Measurements from ENCODE around the gene ACOT11. TPM values are rescaled to one million over a fixed set of nuclear protein-coding genes. Genes with fewer than 3 reads are reported as not detected.

The ACOT11 gene
- total RNA-seq, 2 donors from 2014 or later: 5.6 to 6.0 TPM

GRCh38 chr1:54559111-54559548 lies 11.1 kb downstream of the ACOT11 start:
- Mint-ChIP-seq H3K36me3 (ENCODE audit: low read depth) (peaks cover 6% of the 10 kb centered on the region), H3K9me3 (peaks cover 16% of the 10 kb centered on the region), H3K4me3 (no peak overlapping the region), H3K27me3 (ENCODE audit: insufficient read depth) (peaks cover 1% of the 10 kb centered on the region), H3K27ac (no peak overlapping the region), H3K4me1 (peaks cover 2% of the 10 kb centered on the region)
- WGBS, 2 experiments (ENCODE audit: insufficient coverage in 1 of 2, insufficient read length in 1 of 2): 93 to 100% methylated on average over 1 to 9 of the region's 9 CpGs
- TF ChIP-seq CTCF (conservative IDR thresholded peaks at IDR 0.05): no peak
- Histone ChIP-seq H3K4me3 (ENCODE audit: low read length) (no peak overlapping the region), H3K9ac (ENCODE audit: extremely low read depth, low read length, poor library complexity, severe bottlenecking) (no peak overlapping the region), H3K4me1 (ENCODE audit: control insufficient read depth, insufficient read depth, low read length) (no peaks in the 10 kb centered on the region), H3K36me3 (ENCODE audit: control insufficient read depth, insufficient read depth, low read length) (no peaks in the 10 kb centered on the region), H3K27me3 (ENCODE audit: control insufficient read depth, insufficient read depth, low read length, poor library complexity, severe bottlenecking) (no peaks in the 10 kb centered on the region), H3K27ac (ENCODE audit: low read depth, low read length) (no peak overlapping the region), H3K9me3 (ENCODE audit: control insufficient read depth, low read length) (no peaks in the 10 kb centered on the region)
- no peak for DNase-seq

- no peaks in the 10 kb centered on the region for H3K36me3 ChIP-seq (ENCODE audit: control insufficient read depth, insufficient read depth, low read length)
- H3K9me3 ChIP-seq (ENCODE audit: control insufficient read depth, low read length): no peaks in the 10 kb centered on the region
- Mint-ChIP-seq H3K36me3 (ENCODE audit: low read depth) (peaks cover 6% of the 10 kb centered on the region), H3K27ac (no peak overlapping the region), H3K4me1 (peaks cover 9% of the 10 kb centered on the region), H3K9me3 (peaks cover 19% of the 10 kb centered on the region), H3K27me3 (ENCODE audit: insufficient read depth) (peaks cover 1% of the 10 kb centered on the region), H3K4me3 (no peak overlapping the region)
- H3K27me3 ChIP-seq (ENCODE audit: control insufficient read depth, insufficient read depth, low read length, poor library complexity, severe bottlenecking): no peaks in the 10 kb centered on the region
- WGBS, 2 experiments (ENCODE audit: insufficient coverage in 1 of 2, insufficient read length in 1 of 2): 92 to 97% methylated on average over 3 of the region's 3 CpGs
- no peak overlapping the region for H3K4me3 ChIP-seq (ENCODE audit: low read length)
- no peaks in the 10 kb centered on the region for H3K4me1 ChIP-seq (ENCODE audit: control insufficient read depth, insufficient read depth, low read length)
- no peak for DNase-seq
- H3K9ac ChIP-seq (ENCODE audit: extremely low read depth, low read length, poor library complexity, severe bottlenecking): no peak overlapping the region
- TF ChIP-seq CTCF (conservative IDR thresholded peaks at IDR 0.05): no peak
- H3K27ac ChIP-seq (ENCODE audit: low read depth, low read length): no peak overlapping the region
Measured at GRCh38 chr1:54559771-54560231, 11.8 kb downstream of the ACOT11 start.

GRCh38 chr1:54564312-54565112 lies 16.5 kb downstream of the ACOT11 start:
- no peak overlapping the region for H3K4me3 Mint-ChIP-seq
- TF ChIP-seq CTCF (conservative IDR thresholded peaks at IDR 0.05): no peak
- peaks cover 7% of the 10 kb centered on the region for H3K9me3 Mint-ChIP-seq
- no peaks in the 10 kb centered on the region for H3K36me3 ChIP-seq (ENCODE audit: control insufficient read depth, insufficient read depth, low read length)
- no peak overlapping the region for H3K9ac ChIP-seq (ENCODE audit: extremely low read depth, low read length, poor library complexity, severe bottlenecking)
- no peak overlapping the region for H3K27ac Mint-ChIP-seq
- H3K4me1 ChIP-seq (ENCODE audit: control insufficient read depth, insufficient read depth, low read length): no peaks in the 10 kb centered on the region
- no peaks in the 10 kb centered on the region for H3K27me3 ChIP-seq (ENCODE audit: control insufficient read depth, insufficient read depth, low read length, poor library complexity, severe bottlenecking)
- peak; percentile 89 for DNase-seq
- no peaks in the 10 kb centered on the region for H3K27me3 Mint-ChIP-seq (ENCODE audit: insufficient read depth)
- no peak overlapping the region for H3K27ac ChIP-seq (ENCODE audit: low read depth, low read length)
- WGBS, 2 experiments (ENCODE audit: insufficient coverage in 1 of 2, insufficient read length in 1 of 2): 86 to 96% methylated on average over 9 to 13 of the region's 17 CpGs
- H3K4me3 ChIP-seq (ENCODE audit: low read length): no peak overlapping the region
- H3K36me3 Mint-ChIP-seq (ENCODE audit: low read depth): peaks cover 2% of the 10 kb centered on the region
- no peaks in the 10 kb centered on the region for H3K9me3 ChIP-seq (ENCODE audit: control insufficient read depth, low read length)
- H3K4me1 Mint-ChIP-seq: peaks cover 9% of the 10 kb centered on the region

Measured in endodermal cell (in vitro differentiated cells).